ENCODE measurements around the gene SLC38A7. TPM values are rescaled to one million over a fixed set of nuclear protein-coding genes. Genes with fewer than 3 reads are reported as not detected.

Gene SLC38A7
- total RNA-seq, 1 experiment from 2014 or later, result 26.6 TPM

- no peak overlapping the region for H3K27ac Mint-ChIP-seq
- H4K8ac ChIP-seq (replicated peaks; ENCODE audit: insufficient read length, low read depth, low read length), result no peak overlapping the region
- no peak overlapping the region for H2BK20ac ChIP-seq (ENCODE audit: low read depth, low read length, poor library complexity, severe bottlenecking)
Measured at GRCh38 chr16:58640949-58641348, 43.6 kb downstream of the SLC38A7 start.

More at GRCh38 chr16:58640949-58641348, 43.6 kb downstream of the SLC38A7 start:
- H3K4me3 Mint-ChIP-seq, result no peak overlapping the region
- no peaks in the 10 kb centered on the region for H3K36me3 Mint-ChIP-seq (ENCODE audit: insufficient read depth in 1 of 3, low read depth in 3 of 3)
- H3K79me2 ChIP-seq (ENCODE audit: insufficient read depth, low read length), result no peaks in the 10 kb centered on the region
- H3K23ac ChIP-seq (ENCODE audit: insufficient read length, low read depth, low read length), result no peak overlapping the region
- no peak overlapping the region for H3K4me2 ChIP-seq (ENCODE audit: insufficient read depth, insufficient read length, low read length)
- H3K18ac ChIP-seq (ENCODE audit: insufficient read length, low read depth, low read length), result no peak overlapping the region
- peaks cover 2% of the 10 kb centered on the region for H3K23me2 ChIP-seq (ENCODE audit: insufficient read length, low read depth, low read length, poor library complexity, severe bottlenecking)
- TF ChIP-seq, protein P1, sequence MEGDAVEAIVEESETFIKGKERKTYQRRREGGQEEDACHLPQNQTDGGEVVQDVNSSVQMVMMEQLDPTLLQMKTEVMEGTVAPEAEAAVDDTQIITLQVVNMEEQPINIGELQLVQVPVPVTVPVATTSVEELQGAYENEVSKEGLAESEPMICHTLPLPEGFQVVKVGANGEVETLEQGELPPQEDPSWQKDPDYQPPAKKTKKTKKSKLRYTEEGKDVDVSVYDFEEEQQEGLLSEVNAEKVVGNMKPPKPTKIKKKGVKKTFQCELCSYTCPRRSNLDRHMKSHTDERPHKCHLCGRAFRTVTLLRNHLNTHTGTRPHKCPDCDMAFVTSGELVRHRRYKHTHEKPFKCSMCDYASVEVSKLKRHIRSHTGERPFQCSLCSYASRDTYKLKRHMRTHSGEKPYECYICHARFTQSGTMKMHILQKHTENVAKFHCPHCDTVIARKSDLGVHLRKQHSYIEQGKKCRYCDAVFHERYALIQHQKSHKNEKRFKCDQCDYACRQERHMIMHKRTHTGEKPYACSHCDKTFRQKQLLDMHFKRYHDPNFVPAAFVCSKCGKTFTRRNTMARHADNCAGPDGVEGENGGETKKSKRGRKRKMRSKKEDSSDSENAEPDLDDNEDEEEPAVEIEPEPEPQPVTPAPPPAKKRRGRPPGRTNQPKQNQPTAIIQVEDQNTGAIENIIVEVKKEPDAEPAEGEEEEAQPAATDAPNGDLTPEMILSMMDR (conservative IDR thresholded peaks at IDR 0.05), result no peak
- H3K9me3 Mint-ChIP-seq, result no peaks in the 10 kb centered on the region
- H3K27ac ChIP-seq (ENCODE audit: insufficient read length, low read depth, low read length), result no peak overlapping the region
- no peak overlapping the region for H3K56ac ChIP-seq (ENCODE audit: insufficient read length, low read depth, low read length)
- no peak overlapping the region for H4K91ac ChIP-seq (ENCODE audit: insufficient read length, low read depth, low read length)
- no peaks in the 10 kb centered on the region for H3K9me3 ChIP-seq (ENCODE audit: control insufficient read depth, low read depth, low read length)
- H3K4ac ChIP-seq (ENCODE audit: low read depth, low read length), result no peak overlapping the region
- no peak overlapping the region for H3K14ac ChIP-seq (ENCODE audit: insufficient read depth, low read length)
- no peak overlapping the region for H2BK120ac ChIP-seq (ENCODE audit: low read depth, low read length, poor library complexity, severe bottlenecking)
- no peaks in the 10 kb centered on the region for H3K4me1 Mint-ChIP-seq
- no peak for DNase-seq
- no peak overlapping the region for H2BK12ac ChIP-seq (ENCODE audit: insufficient read length, low read depth, low read length)
- no peaks in the 10 kb centered on the region for H4K20me1 ChIP-seq (ENCODE audit: control insufficient read depth, insufficient read depth, insufficient read length)
- H2AK5ac ChIP-seq (ENCODE audit: insufficient read length, low read length), result no peak overlapping the region
- no peak overlapping the region for H2AFZ ChIP-seq (ENCODE audit: low read length)
- H2BK15ac ChIP-seq (ENCODE audit: low read depth, low read length), result no peak overlapping the region
- no CpG with 5 or more reads among the region's 5 CpGs for WGBS (ENCODE audit: extremely low coverage, insufficient read length, low lambda C conversion rate)
- H3K9ac ChIP-seq (ENCODE audit: extremely low read depth, insufficient read length, low read length), result no peak overlapping the region
- H3K27me3 Mint-ChIP-seq (ENCODE audit: low read depth), result peaks cover 4% of the 10 kb centered on the region
- H4K5ac ChIP-seq (ENCODE audit: insufficient read length, low read depth, low read length), result no peak overlapping the region
- H3K4me1 ChIP-seq (ENCODE audit: insufficient read depth, low read length), result no peaks in the 10 kb centered on the region
- no peak overlapping the region for H2BK5ac ChIP-seq (ENCODE audit: insufficient read length, low read length)
- H3K27me3 ChIP-seq (ENCODE audit: insufficient read depth, low read length), result no peaks in the 10 kb centered on the region
- H3K79me1 ChIP-seq (ENCODE audit: insufficient read depth, low read depth, low read length, poor library complexity, severe bottlenecking), result no peaks in the 10 kb centered on the region
- H3T11ph ChIP-seq (ENCODE audit: low read length), result no peak overlapping the region
